Esophagus muscularis mucosa (tissue), 4 donors: ENCODE results near the gene PIBF1. TPM values are rescaled to one million over a fixed set of nuclear protein-coding genes. Genes with fewer than 3 reads are reported as not detected.
"Not testable (repeated sequence)": the region's sequence is repeated elsewhere in the genome, so short reads cannot be mapped to it uniquely, and the experiment has no call there.

Experiments used
- DNase-seq: peaks from one replicate; pipeline ENCODE4 v3.0.0-alpha.2; 2017; ENCODE audit errors: extremely low spot score
- H3K27ac ChIP-seq, 4 donors: fragments of 200-600 bp; sonication (generic); replicated peaks in 1 of 4; 1 replicate in 3 of 4; 2 replicates in 1 of 4; pipeline ENCODE4 v1.5.1; 2016 to 2019; ENCODE audit warnings: mild to moderate bottlenecking in 1 of 4
- H3K27me3 ChIP-seq, 4 donors: fragments of 200-600 bp; sonication (generic); one replicate each; pipeline versions ENCODE4 v1.5.1 to v1.6.0; 2016 to 2019
- H3K36me3 ChIP-seq, 4 donors: fragments of 200-600 bp; sonication (generic); one replicate each; pipeline ENCODE4 v1.5.1; 2016 to 2019
- H3K4me1 ChIP-seq, 4 donors: fragments of 200-600 bp; sonication (generic); one replicate each; pipeline ENCODE4 v1.5.1; 2016 to 2019
- H3K4me3 ChIP-seq, 4 donors: fragments of 200-600 bp; sonication (generic); 1 replicate in 2 of 4; 2 replicates in 2 of 4; pipeline ENCODE4 v1.5.1; 2016 to 2019; ENCODE audit warnings: mild to moderate bottlenecking in 4 of 4, moderate library complexity in 1 of 4
- H3K9me3 ChIP-seq, 4 donors: fragments of 200-600 bp; sonication (generic); 1 replicate in 3 of 4; 2 replicates in 1 of 4; pipeline ENCODE4 v1.5.1; 2016 to 2019
- EP300 ChIP-seq: sonication (generic); formaldehyde crosslinking; IDR thresholded peaks from one replicate; pipeline ENCODE4 v1.6.1; 2017; ENCODE audit warnings: antibody characterized with exemption
- POLR2A ChIP-seq: fragments of 450-650 bp; IDR thresholded peaks from one replicate; pipeline ENCODE4 v1.6.1; 2017; ENCODE audit warnings: antibody characterized with exemption, moderate library complexity, mild to moderate bottlenecking, low read depth
- POLR2AphosphoS5 ChIP-seq, 2 donors: sonication (generic); formaldehyde crosslinking; IDR thresholded peaks; one replicate each; pipeline ENCODE4 v1.6.1; 2017; ENCODE audit warnings: antibody characterized with exemption in 2 of 2
- WGBS: methylation state at CpG from one replicate; pipeline ENCODE4 v1.1.5; 2018; 5-methylcytosine and 5-hydroxymethylcytosine counted together
- intact Hi-C: fragments of 100-400 bp; cut with DNase I; formaldehyde crosslinking; loops from one replicate; pipeline ENCODE4 v1.15.1; 2023
- total RNA-seq, 4 donors: library from RNA; depleted of rRNA; stranded (reverse); fragments of >200 nt; gene quantifications; one replicate each; pipeline versions ENCODE4 v1.1.0 to v1.2.1, GENCODE V29; 2016
- TF ChIP-seq, protein P1 (sequence below), 3 experiments: fragments of 200-600 bp in 2 of 3; fragments of 450-650 bp in 1 of 3; sonication (generic) in 2 of 3; IDR thresholded peaks; one replicate each; pipeline ENCODE4 v1.5.1; 2017 to 2019; ENCODE audit warnings: antibody characterized with exemption in 3 of 3, mild to moderate bottlenecking in 2 of 3, moderate library complexity in 1 of 3

Gene PIBF1
- total RNA-seq, 4 donors from 2014 or later, result 9.9 to 18.9 (median 13.3) TPM

DNA sequence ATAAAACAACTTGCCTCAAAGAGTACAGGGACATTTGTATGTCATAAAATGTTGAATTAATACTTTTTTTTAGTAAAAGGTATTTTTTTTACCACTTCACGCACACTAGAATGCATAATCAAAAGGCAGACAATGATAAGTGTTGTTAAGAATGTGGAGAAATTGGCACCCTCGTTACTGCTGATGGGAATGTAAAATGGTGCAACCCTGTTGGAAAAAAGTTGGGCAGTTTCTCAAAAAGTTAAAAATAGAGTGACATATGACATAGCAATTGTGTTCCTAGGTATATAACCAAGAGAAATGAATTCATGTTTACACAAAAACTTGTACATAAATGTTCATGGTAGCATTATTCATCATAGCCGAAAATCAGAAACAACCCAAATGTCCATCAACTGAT lies 109.5 kb downstream of the PIBF1 start:
- Histone ChIP-seq H3K27ac (no peak overlapping the region), H3K27me3 (no peaks in the 10 kb centered on the region), H3K9me3 (no peaks in the 10 kb centered on the region), H3K36me3 (peaks cover 0 to 9% (median 8%) of the 10 kb centered on the region in 4 donors), H3K4me1 (no peaks in the 10 kb centered on the region), H3K4me3 (no peak overlapping the region)
- TF ChIP-seq, protein P1, sequence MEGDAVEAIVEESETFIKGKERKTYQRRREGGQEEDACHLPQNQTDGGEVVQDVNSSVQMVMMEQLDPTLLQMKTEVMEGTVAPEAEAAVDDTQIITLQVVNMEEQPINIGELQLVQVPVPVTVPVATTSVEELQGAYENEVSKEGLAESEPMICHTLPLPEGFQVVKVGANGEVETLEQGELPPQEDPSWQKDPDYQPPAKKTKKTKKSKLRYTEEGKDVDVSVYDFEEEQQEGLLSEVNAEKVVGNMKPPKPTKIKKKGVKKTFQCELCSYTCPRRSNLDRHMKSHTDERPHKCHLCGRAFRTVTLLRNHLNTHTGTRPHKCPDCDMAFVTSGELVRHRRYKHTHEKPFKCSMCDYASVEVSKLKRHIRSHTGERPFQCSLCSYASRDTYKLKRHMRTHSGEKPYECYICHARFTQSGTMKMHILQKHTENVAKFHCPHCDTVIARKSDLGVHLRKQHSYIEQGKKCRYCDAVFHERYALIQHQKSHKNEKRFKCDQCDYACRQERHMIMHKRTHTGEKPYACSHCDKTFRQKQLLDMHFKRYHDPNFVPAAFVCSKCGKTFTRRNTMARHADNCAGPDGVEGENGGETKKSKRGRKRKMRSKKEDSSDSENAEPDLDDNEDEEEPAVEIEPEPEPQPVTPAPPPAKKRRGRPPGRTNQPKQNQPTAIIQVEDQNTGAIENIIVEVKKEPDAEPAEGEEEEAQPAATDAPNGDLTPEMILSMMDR (IDR thresholded peaks at IDR 0.05), result no peak
- TF ChIP-seq POLR2A, result no peak
- TF ChIP-seq EP300, result no peak
- no peak for TF ChIP-seq POLR2AphosphoS5 (IDR thresholded peaks at IDR 0.05)
- intact Hi-C loops, result no loop called here
- no peak for DNase-seq
- 94% methylated on average over 3 of the region's 3 CpGs for WGBS

DNA sequence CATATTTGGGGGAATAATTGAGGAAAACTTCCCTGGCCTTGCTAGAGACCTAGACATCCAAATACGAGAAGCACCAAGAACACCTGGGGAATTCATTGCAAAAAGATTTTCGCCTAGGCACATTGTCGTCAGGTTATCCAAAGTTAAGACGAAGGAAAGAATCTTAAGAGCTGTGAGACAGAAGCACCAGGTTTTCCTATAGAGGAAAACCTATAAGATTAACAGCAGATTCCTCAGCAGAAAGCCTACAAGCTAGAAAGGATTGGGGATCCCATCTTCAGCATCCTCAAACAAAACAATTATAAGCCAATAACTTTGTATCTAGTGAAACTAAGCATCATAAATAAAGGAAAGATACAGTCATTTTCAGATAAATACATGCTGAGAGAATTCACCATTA lies 114.9 kb downstream of the PIBF1 start:
- no peak for DNase-seq
- Histone ChIP-seq H3K4me3 (no peak overlapping the region), H3K27me3 (no peaks in the 10 kb centered on the region), H3K4me1 (no peaks in the 10 kb centered on the region), H3K36me3 (peaks cover 0 to 9% (median 8%) of the 10 kb centered on the region in 4 donors), H3K9me3 (no peaks in the 10 kb centered on the region), H3K27ac (no peak overlapping the region)
- TF ChIP-seq POLR2AphosphoS5 (IDR thresholded peaks at IDR 0.05), result no peak
- TF ChIP-seq POLR2A, result no peak
- TF ChIP-seq, protein P1 (IDR thresholded peaks at IDR 0.05), result no peak
- no peak for TF ChIP-seq EP300
- intact Hi-C loops, result no loop called here
- 96% methylated on average over 4 of the region's 4 CpGs for WGBS

DNA sequence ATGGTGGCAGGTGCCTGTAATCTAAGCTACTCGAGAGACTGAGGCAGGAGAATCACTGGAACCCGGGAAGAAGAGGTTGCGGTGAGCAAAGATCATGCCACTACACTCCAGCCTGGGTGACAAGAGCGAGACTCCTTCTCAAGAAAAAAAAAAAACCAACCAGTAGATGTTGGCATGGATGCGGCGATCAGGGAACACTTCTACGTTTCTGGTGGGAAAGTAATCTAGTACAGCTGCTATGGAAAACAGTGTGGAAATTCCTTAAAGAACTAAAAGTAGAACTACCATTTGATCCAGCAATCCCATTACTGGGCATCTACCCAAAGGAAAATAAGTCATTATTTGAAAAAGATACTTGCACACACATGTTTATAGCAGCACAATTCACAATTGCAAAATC lies 119.6 kb downstream of the PIBF1 start:
- DNase-seq, H3K4me3 ChIP-seq, H3K9me3 ChIP-seq, H3K36me3 ChIP-seq, intact Hi-C loops, H3K4me1 ChIP-seq, H3K27ac ChIP-seq, H3K27me3 ChIP-seq: not testable (repeated sequence)
- 86% methylated on average over 7 of the region's 7 CpGs for WGBS

DNA sequence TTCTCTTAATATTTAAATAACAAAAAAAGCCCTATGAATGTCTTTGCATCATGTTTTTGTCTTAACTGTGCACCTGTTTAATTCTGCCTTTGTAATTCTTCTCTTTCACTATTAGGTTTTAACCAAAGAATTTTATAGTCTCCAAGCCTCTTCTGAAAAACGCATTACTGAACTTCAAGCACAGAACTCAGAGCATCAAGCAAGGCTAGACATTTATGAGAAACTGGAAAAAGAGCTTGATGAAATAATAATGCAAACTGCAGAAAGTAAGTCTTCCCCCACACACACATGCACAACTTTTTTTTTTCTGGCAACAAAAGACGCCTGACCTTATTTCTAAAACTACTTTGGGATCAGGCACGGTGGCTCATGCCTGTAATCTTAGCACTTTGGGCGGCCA lies 126.5 kb downstream of the PIBF1 start:
- intact Hi-C loops, result no loop called here
- TF ChIP-seq, protein P1 (IDR thresholded peaks at IDR 0.05), result no peak
- TF ChIP-seq POLR2A, result no peak
- TF ChIP-seq EP300, result no peak
- no peak for TF ChIP-seq POLR2AphosphoS5 (IDR thresholded peaks at IDR 0.05)
- DNase-seq, result no peak
- Histone ChIP-seq H3K4me1 (no peaks in the 10 kb centered on the region), H3K27me3 (no peaks in the 10 kb centered on the region), H3K36me3 (peaks cover 0 to 45% (median 12%) of the 10 kb centered on the region in 4 donors), H3K4me3 (no peak overlapping the region), H3K27ac (no peak overlapping the region), H3K9me3 (no peaks in the 10 kb centered on the region)
- 91% methylated on average over 4 of the region's 4 CpGs for WGBS

DNA sequence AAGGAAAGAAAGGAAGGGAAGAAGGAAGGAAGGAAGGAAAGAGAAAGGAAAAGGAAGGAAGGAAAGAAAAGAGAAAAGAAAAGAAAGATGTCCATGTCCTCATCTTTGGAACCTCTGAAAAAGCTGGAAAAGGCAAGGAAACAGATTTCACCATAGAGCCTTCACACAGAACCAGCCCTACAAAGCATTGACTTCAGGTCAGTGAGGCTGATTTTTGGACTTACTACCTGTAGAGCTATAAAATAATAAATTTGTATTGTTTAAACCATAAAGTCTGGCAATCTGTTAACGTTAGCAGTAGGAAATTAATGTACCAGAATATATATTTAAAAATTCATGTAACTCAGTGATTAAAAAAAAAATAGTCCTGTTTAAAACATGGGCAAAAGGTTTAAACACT lies 130.0 kb downstream of the PIBF1 start:
- H3K27ac ChIP-seq, result no peak overlapping the region
- H3K36me3 ChIP-seq, result peaks cover 0 to 41% (median 10%) of the 10 kb centered on the region in 4 donors
- no peak for TF ChIP-seq POLR2AphosphoS5 (IDR thresholded peaks at IDR 0.05)
- no peak for TF ChIP-seq POLR2A
- TF ChIP-seq, protein P1 (IDR thresholded peaks at IDR 0.05), result no peak
- TF ChIP-seq EP300, result no peak
- no peaks in the 10 kb centered on the region for H3K9me3 ChIP-seq
- WGBS, result 100% methylated on average over 1 of the region's 1 CpG
- no peaks in the 10 kb centered on the region for H3K27me3 ChIP-seq
- DNase-seq, result no peak
- intact Hi-C loops, result no loop called here
- H3K4me3 ChIP-seq, result no peak overlapping the region
- H3K4me1 ChIP-seq, result no peaks in the 10 kb centered on the region
